Left renal pelvis (tissue), 4 donors: ENCODE measurements around the gene SYTL3. TPM values are rescaled to one million over a fixed set of nuclear protein-coding genes. Genes with fewer than 3 reads are reported as not detected.
A peak's percentile ranks its signal among the peaks of the same experiment; 100 is the strongest.
"Not testable (repeated sequence)": the region's sequence is repeated elsewhere in the genome, so short reads cannot be mapped to it uniquely, and the experiment has no call there.

Experiments used
- DNase-seq, 4 donors: peaks; one replicate each; pipeline ENCODE4 v3.0.0-alpha.2; 2013; ENCODE audit warnings: low read depth in 4 of 4, low spot score in 3 of 4
- polyA plus RNA-seq, 4 donors: library from polyadenylated mRNA; unstranded; fragments of 120-200 nt; gene quantifications; one replicate each; pipeline ENCODE4 v1.2.1, GENCODE V29; 2013; ENCODE audit not compliant: insufficient read length in 4 of 4

Gene SYTL3
- polyA plus RNA-seq, 4 donors = 1.4 to 4.6 (median 3.5) TPM

- DNase-seq = no peak
Observed at GRCh38 chr6:158638324-158638854, 11.5 kb upstream of the SYTL3 start.

- DNase-seq = no peak
Observed at GRCh38 chr6:158639056-158639455, 10.8 kb upstream of the SYTL3 start.

GRCh38 chr6:158640519-158640918 lies 9.3 kb upstream of the SYTL3 start:
- DNase-seq = no peak

- no peak for DNase-seq
Observed at GRCh38 chr6:158642097-158642601, 7.7 kb upstream of the SYTL3 start.

GRCh38 chr6:158643836-158644230 lies 6.0 kb upstream of the SYTL3 start:
- no peak for DNase-seq

GRCh38 chr6:158644231-158645063 lies 5.4 kb upstream of the SYTL3 start, which contains the start of gene DYNLT1:
Gene DYNLT1, minus strand, starts transcription at chr6:158644743. Its CDS starts 35 bp downstream, at chr6:158644708.
- peak; percentile 79 to 91 (median 87) for DNase-seq

- DNase-seq = no peak
Observed at GRCh38 chr6:158645064-158646022, 4.5 kb upstream of the SYTL3 start.

- DNase-seq = no peak
Observed at GRCh38 chr6:158646023-158646910, 3.6 kb upstream of the SYTL3 start.

GRCh38 chr6:158647501-158647900 lies 2.4 kb upstream of the SYTL3 start:
- no peak for DNase-seq

GRCh38 chr6:158648682-158649131 lies 1.1 kb upstream of the SYTL3 start:
- DNase-seq = no peak

GRCh38 chr6:158651981-158652737 lies 2.3 kb downstream of the SYTL3 start:
- not testable (repeated sequence) for DNase-seq

GRCh38 chr6:158653577-158654354 lies 3.9 kb downstream of the SYTL3 start:
- DNase-seq = no peak

- no peak for DNase-seq
Observed at GRCh38 chr6:158654498-158654897, 4.6 kb downstream of the SYTL3 start.

GRCh38 chr6:158654960-158655489 lies 5.2 kb downstream of the SYTL3 start:
- DNase-seq = no peak

- DNase-seq = no peak
Observed at GRCh38 chr6:158655569-158656450, 6.0 kb downstream of the SYTL3 start.

GRCh38 chr6:158656986-158657385 lies 7.1 kb downstream of the SYTL3 start:
- DNase-seq = not testable (repeated sequence)

- DNase-seq = no peak
Observed at GRCh38 chr6:158660333-158660754, 10.5 kb downstream of the SYTL3 start.
